ENCODE results near the gene CASP6. TPM values are rescaled to one million over a fixed set of nuclear protein-coding genes. Genes with fewer than 3 reads are reported as not detected.

Gene CASP6
- total RNA-seq, 1 donor from 2014 or later: 15.2 TPM

DNA sequence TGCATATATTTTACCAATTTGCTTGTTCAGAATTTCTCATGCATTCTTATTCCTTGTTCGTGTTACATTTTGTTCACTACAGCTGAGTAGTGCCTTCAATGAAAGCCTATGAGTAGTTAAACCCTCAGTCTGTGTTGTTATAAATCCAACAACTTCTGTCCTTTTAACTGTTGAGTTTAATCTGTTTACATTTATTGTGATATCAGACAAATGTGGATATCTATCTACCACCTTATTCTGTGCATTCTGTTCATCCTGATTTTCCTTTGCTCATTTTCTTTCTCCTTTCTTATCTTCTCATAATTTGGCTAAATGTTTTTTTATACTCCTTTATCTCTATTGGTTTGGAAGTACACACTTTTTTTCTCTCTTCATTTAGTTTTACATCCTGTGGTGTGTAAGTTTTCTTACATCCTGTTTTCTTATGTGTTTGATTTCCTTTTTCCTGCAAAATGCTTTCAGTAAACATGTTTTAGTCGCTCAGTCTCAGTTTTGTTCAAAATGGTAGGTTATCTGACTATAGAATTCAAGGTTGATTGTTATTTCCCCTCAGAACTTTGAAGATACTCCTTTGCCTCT lies 54.2 kb downstream of the CASP6 start:
- DNase-seq (no peak), ATAC-seq (no peak)
- intact Hi-C loops (cut with DNase I): no loop called here
- Histone ChIP-seq H3K36me3 (no peaks in the 10 kb centered on the region), H3K4me3 (no peak overlapping the region), H3K4me1 (peaks cover 3% of the 10 kb centered on the region), H3K9me3 (no peaks in the 10 kb centered on the region), H3K27me3 (no peaks in the 10 kb centered on the region), H3K27ac (no peak overlapping the region)
- TF ChIP-seq, protein P1, sequence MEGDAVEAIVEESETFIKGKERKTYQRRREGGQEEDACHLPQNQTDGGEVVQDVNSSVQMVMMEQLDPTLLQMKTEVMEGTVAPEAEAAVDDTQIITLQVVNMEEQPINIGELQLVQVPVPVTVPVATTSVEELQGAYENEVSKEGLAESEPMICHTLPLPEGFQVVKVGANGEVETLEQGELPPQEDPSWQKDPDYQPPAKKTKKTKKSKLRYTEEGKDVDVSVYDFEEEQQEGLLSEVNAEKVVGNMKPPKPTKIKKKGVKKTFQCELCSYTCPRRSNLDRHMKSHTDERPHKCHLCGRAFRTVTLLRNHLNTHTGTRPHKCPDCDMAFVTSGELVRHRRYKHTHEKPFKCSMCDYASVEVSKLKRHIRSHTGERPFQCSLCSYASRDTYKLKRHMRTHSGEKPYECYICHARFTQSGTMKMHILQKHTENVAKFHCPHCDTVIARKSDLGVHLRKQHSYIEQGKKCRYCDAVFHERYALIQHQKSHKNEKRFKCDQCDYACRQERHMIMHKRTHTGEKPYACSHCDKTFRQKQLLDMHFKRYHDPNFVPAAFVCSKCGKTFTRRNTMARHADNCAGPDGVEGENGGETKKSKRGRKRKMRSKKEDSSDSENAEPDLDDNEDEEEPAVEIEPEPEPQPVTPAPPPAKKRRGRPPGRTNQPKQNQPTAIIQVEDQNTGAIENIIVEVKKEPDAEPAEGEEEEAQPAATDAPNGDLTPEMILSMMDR (IDR thresholded peaks at IDR 0.05): no peak

DNA sequence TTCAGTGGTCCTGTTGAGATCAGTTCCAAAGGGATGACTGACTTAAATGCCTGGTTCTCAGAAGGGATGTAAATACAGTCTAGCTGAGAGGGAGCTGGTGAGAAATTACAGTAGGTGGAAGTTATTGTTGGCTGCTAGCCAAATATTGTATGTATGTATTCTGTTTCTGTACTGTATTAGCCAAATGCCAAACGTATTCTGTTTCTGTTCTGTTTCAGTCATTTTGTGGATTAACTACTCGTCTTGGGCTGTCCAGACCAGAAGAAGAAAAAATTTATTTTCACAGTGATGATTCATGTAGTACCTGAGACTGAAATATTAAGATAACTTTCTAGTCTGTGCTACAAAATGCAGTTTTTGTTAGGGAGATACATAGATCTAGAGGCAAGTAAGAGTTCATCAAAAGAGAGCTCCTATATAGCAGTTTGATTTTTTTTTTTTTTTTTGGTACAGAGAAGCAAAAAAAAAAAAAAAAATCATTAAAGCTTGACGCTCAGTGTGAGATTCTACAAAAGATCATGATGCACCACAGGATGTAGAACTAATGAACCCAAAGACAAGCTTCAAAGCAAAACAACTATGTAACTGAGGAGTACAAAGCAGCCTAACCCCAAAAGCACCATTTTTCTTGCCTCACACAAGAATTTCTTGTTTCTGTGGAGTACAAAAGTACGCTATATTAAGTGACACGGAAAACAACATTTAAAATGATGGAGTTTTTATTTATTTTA lies 54.8 kb downstream of the CASP6 start:
- H3K4me3 ChIP-seq: no peak overlapping the region
- intact Hi-C loops (cut with DNase I): no loop called here
- H3K4me1 ChIP-seq: peaks cover 3% of the 10 kb centered on the region
- H3K27me3 ChIP-seq: no peaks in the 10 kb centered on the region
- H3K27ac ChIP-seq: no peak overlapping the region
- TF ChIP-seq, protein P1 (IDR thresholded peaks at IDR 0.05): no peak
- DNase-seq: no peak
- H3K9me3 ChIP-seq: no peaks in the 10 kb centered on the region
- no peaks in the 10 kb centered on the region for H3K36me3 ChIP-seq
- no peak for ATAC-seq

DNA sequence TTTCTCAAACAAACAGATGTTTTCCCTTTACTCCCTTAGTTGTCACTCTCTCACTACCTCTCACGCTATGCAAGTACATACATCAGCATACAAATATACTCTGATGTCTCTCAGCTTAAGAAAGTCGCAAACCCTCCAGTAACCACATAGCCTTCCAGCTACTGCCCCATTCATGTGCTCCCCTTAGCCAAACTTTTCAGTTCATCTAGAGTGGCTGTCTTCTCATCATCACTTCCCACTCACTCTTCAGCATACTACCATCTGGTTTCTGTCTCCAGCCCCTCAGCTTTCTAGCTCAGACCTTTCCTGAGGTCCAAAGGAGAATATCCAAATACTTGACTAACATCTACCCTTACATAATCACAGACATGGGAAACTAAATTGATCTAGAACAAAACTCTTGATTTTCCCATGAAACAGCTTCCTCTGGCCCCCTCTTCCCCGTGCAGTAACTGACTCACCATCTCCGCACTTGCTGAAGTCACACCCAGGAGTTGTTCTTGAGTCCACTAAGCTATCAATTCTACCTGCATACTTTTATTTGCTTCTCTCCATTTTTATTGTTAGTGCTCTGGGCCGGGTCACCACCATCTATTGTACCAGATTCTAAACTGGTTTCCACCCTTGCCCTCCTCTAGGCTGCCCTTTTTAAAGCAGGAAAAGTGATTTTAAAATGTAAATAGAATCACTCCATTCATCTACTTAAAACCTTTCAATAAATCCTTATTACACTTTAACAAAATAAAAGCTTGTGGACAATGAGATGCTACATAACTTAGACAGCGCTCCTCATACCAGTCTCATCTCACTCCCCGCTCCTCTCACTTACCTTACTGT lies 57.2 kb downstream of the CASP6 start:
- no peak for ATAC-seq
- Histone ChIP-seq H3K4me1 (peaks cover 3% of the 10 kb centered on the region), H3K4me3 (no peak overlapping the region), H3K27ac (no peak overlapping the region), H3K9me3 (no peaks in the 10 kb centered on the region), H3K36me3 (no peaks in the 10 kb centered on the region), H3K27me3 (no peaks in the 10 kb centered on the region)
- intact Hi-C loops (cut with DNase I): no loop called here
- DNase-seq: no peak
- TF ChIP-seq, protein P1 (IDR thresholded peaks at IDR 0.05): no peak

DNA sequence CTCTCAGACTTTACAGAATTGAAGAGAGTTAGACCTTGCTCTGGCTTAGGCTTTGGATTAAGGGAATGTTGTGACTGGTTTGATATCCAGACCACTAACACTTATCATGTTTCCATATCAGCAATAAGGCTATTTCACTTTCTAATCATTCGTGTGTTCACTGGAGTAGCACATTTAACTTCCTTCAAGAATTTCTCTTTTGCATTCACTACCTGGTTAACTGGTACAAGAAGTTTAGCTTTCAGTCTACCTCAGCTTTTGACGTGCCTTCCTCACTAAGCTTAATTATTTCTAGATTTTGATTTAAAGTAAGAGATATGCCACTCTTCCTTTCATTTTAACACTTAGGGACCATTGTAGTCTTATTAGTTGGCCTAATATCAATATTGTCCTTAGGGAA lies 62.6 kb downstream of the CASP6 start:
- Histone ChIP-seq H3K27ac (no peak overlapping the region), H3K4me3 (no peak overlapping the region), H3K9me3 (no peaks in the 10 kb centered on the region), H3K36me3 (no peaks in the 10 kb centered on the region), H3K27me3 (no peaks in the 10 kb centered on the region), H3K4me1 (no peaks in the 10 kb centered on the region)
- no peak for DNase-seq
- TF ChIP-seq, protein P1 (IDR thresholded peaks at IDR 0.05): no peak
- ATAC-seq: no peak
- intact Hi-C loops (cut with DNase I): no loop called here

Other genes with a start within 250 kb of the CASP6 start
- 14.8 TPM for gene MCUB, start 143.2 kb downstream of the CASP6 start, total RNA-seq
- 45.7 TPM for gene PLA2G12A, start 26.6 kb upstream of the CASP6 start, total RNA-seq
- 61.0 TPM for gene CFI, start 98.6 kb upstream of the CASP6 start, total RNA-seq
- gene GAR1, start 112.3 kb upstream of the CASP6 start, total RNA-seq: 12.2 TPM
- not detected for gene RRH, start 124.5 kb upstream of the CASP6 start, total RNA-seq
- 0.14 TPM for gene LRIT3, start 144.7 kb upstream of the CASP6 start, total RNA-seq
- 2.4 TPM for gene EGF, start 209.4 kb upstream of the CASP6 start, total RNA-seq

All from upper lobe of right lung (tissue), 1 donor.